Fibroblast of lung (primary cell): Measurements from ENCODE around the gene DDR1. TPM values are rescaled to one million over a fixed set of nuclear protein-coding genes. Genes with fewer than 3 reads are reported as not detected.
"Not testable (repeated sequence)": the region's sequence is repeated elsewhere in the genome, so short reads cannot be mapped to it uniquely, and the experiment has no call there.

ENCODE experiments used
- DNase-seq, 2 donors: peaks; one replicate each; pipeline versions ENCODE4 v3.0.0 to v3.0.0-alpha.2; 2010; ENCODE audit warnings: low read depth in 2 of 2
- H2AFZ ChIP-seq: 2 replicates; pipeline ENCODE4 v1.5.1; 2012; ENCODE audit warnings: low read length, control low read depth, inconsistent platforms
- H3K27ac ChIP-seq: 2 replicates; pipeline ENCODE4 v1.5.1; 2011; ENCODE audit warnings: low read length, control low read depth; ENCODE audit not compliant: insufficient read depth
- H3K27me3 ChIP-seq: 2 replicates; pipeline ENCODE4 v1.5.1; 2011; ENCODE audit warnings: mild to moderate bottlenecking, low read length; ENCODE audit not compliant: control insufficient read depth, insufficient read depth
- H3K36me3 ChIP-seq: 2 replicates; pipeline ENCODE4 v1.5.1; 2011; ENCODE audit warnings: low read length; ENCODE audit not compliant: control insufficient read depth, insufficient read depth
- H3K4me1 ChIP-seq: 2 replicates; pipeline ENCODE4 v1.5.1; 2011; ENCODE audit warnings: low read length; ENCODE audit not compliant: control insufficient read depth, insufficient read depth; ENCODE audit errors: extremely low read depth
- H3K4me2 ChIP-seq: 2 replicates; pipeline ENCODE4 v1.5.1; 2011; ENCODE audit warnings: low read length, control low read depth; ENCODE audit not compliant: insufficient read depth; ENCODE audit errors: extremely low read depth
- H3K4me3 ChIP-seq, 4 experiments: fragments of 200-600 bp in 1 of 4; sonication (generic) in 1 of 4; replicated peaks in 1 of 4; 2 replicates each; pipeline ENCODE4 v1.5.1; 2011 to 2016; ENCODE audit warnings: low read length in 4 of 4, low read depth in 3 of 4, mild to moderate bottlenecking in 3 of 4, control low read depth in 2 of 4, inconsistent platforms in 1 of 4, mixed read lengths in 1 of 4; ENCODE audit not compliant: insufficient read depth in 1 of 4; ENCODE audit errors: control extremely low read depth in 1 of 4
- H3K79me2 ChIP-seq: 2 replicates; pipeline ENCODE4 v1.5.1; 2012; ENCODE audit warnings: mild to moderate bottlenecking, low read length, inconsistent platforms; ENCODE audit not compliant: control insufficient read depth, insufficient read depth
- H3K9ac ChIP-seq: 2 replicates; pipeline ENCODE4 v1.5.1; 2011; ENCODE audit warnings: mild to moderate bottlenecking, low read length, control low read depth; ENCODE audit not compliant: insufficient read depth
- H3K9me3 ChIP-seq: 2 replicates; pipeline ENCODE4 v1.5.1; 2012; ENCODE audit warnings: low read depth, low read length; ENCODE audit not compliant: control insufficient read depth, insufficient read depth
- H4K20me1 ChIP-seq: 2 replicates; pipeline ENCODE4 v1.5.1; 2011; ENCODE audit warnings: low read length; ENCODE audit not compliant: control insufficient read depth, insufficient read depth; ENCODE audit errors: extremely low read depth
- CTCF ChIP-seq, 2 donors: IDR thresholded peaks in 1 of 2; conservative IDR thresholded peaks in 1 of 2; 1 replicate in 1 of 2; 2 replicates in 1 of 2; pipeline ENCODE4 v1.5.1; 2011 to 2012; ENCODE audit warnings: low read length in 2 of 2, control low read depth in 1 of 2, inconsistent platforms in 1 of 2, low read depth in 1 of 2, mild to moderate bottlenecking in 1 of 2
- EZH2 ChIP-seq: IDR thresholded peaks from 2 replicates; pipeline ENCODE4 v1.5.1; 2012; ENCODE audit warnings: low read length, control low read depth, mild to moderate bottlenecking; ENCODE audit errors: missing control alignments
- polyA plus RNA-seq, 2 donors: library from polyadenylated mRNA; depleted of rRNA in 1 of 2; stranded (reverse) in 1 of 2; unstranded in 1 of 2; fragments of >200 nt; gene quantifications; 2 replicates each; pipeline ENCODE4 v1.2.1, GENCODE V29; 2011 to 2012; ENCODE audit warnings: missing spikeins in 1 of 2
- total RNA-seq: library from RNA; depleted of rRNA; stranded (reverse); fragments of >200 nt; gene quantifications from 2 replicates; pipeline ENCODE4 v1.2.1, GENCODE V29; 2014

DDR1 gene
- total and polyA plus RNA-seq, 2 donors (not counting 1 experiment from before 2014, with no cell fraction given) = 10.9 to 17.5 TPM

- Histone ChIP-seq H3K4me1 (no peaks in the 10 kb centered on the region), H2AFZ (no peak overlapping the region), H3K79me2 (no peaks in the 10 kb centered on the region), H3K27me3 (peaks cover 7% of the 10 kb centered on the region), H3K9me3 (no peaks in the 10 kb centered on the region), H3K27ac (no peak overlapping the region), H3K4me3 (no peak overlapping the region), H3K36me3 (no peaks in the 10 kb centered on the region), H3K9ac (no peak overlapping the region), H3K4me2 (no peak overlapping the region), H4K20me1 (no peaks in the 10 kb centered on the region)
- TF ChIP-seq EZH2 (no peak), CTCF (conservative IDR thresholded peaks at IDR 0.05 in 1 of 2, IDR thresholded peaks at IDR 0.05 in 1 of 2; ENCODE audit: low read depth in 1 of 2, low read length in 2 of 2) (no peak)
- DNase-seq = peak in 1 of 2 donors; percentile 18
Observed at GRCh38 chr6:30857549-30857948, 26.8 kb upstream of the DDR1 start.

- H3K27me3 ChIP-seq = peaks cover 14% of the 10 kb centered on the region
- H3K4me2 ChIP-seq, DNase-seq, H3K9ac ChIP-seq, H3K79me2 ChIP-seq, H3K27ac ChIP-seq, H3K9me3 ChIP-seq, H3K4me1 ChIP-seq, H3K36me3 ChIP-seq, H2AFZ ChIP-seq, H3K4me3 ChIP-seq, H4K20me1 ChIP-seq: not testable (repeated sequence)
Observed at GRCh38 chr6:30859726-30860125, 24.6 kb upstream of the DDR1 start.

- no peak overlapping the region for H3K4me3 ChIP-seq
- H3K27ac ChIP-seq = no peak overlapping the region
- H3K9ac ChIP-seq = no peak overlapping the region
- no peak for DNase-seq
- H3K4me1 ChIP-seq = no peaks in the 10 kb centered on the region
- H3K36me3 ChIP-seq = no peaks in the 10 kb centered on the region
- no peaks in the 10 kb centered on the region for H3K79me2 ChIP-seq
- no peaks in the 10 kb centered on the region for H3K9me3 ChIP-seq
- no peak overlapping the region for H2AFZ ChIP-seq
- peaks cover 8% of the 10 kb centered on the region for H3K27me3 ChIP-seq
- H3K4me2 ChIP-seq = no peak overlapping the region
- H4K20me1 ChIP-seq = no peaks in the 10 kb centered on the region
- TF ChIP-seq CTCF (conservative IDR thresholded peaks at IDR 0.05 in 1 of 2, IDR thresholded peaks at IDR 0.05 in 1 of 2; ENCODE audit: low read depth in 1 of 2, low read length in 2 of 2) (no peak), EZH2 (no peak)
Observed at GRCh38 chr6:30861257-30862048, 22.9 kb upstream of the DDR1 start.
